GM19463 (cell line): ENCODE measurements around the gene USP4.

ENCODE experiments used
- ATAC-seq: cut with Tn5 transposase; IDR thresholded peaks from one replicate; pipeline ENCODE4 v1.9.1; 2021; ENCODE audit warnings: mild to moderate bottlenecking, moderate library complexity; ENCODE audit not compliant: unreplicated experiment

The USP4 gene

GRCh38 chr3:49296781-49297411 lies 43.0 kb downstream of the USP4 start:
- ATAC-seq = no peak

- no peak for ATAC-seq
Observed at GRCh38 chr3:49295489-49296058, 44.3 kb downstream of the USP4 start.

GRCh38 chr3:49294343-49294742 lies 45.5 kb downstream of the USP4 start:
- no peak for ATAC-seq

- no peak for ATAC-seq
Observed at GRCh38 chr3:49283997-49284396, 55.9 kb downstream of the USP4 start.

GRCh38 chr3:49279376-49279775 lies 60.5 kb downstream of the USP4 start:
- no peak for ATAC-seq

GRCh38 chr3:49278548-49278947 lies 61.3 kb downstream of the USP4 start:
- ATAC-seq = no peak

GRCh38 chr3:49277383-49277775 lies 62.5 kb downstream of the USP4 start:
- no peak for ATAC-seq

GRCh38 chr3:49276475-49277382 lies 63.1 kb downstream of the USP4 start, which contains the start of gene C3orf62:
C3orf62 (minus strand) TSS chr3:49277232; CDS start chr3:49276872, 360 bp downstream.
- peak; percentile 68 for ATAC-seq

- no peak for ATAC-seq
Observed at GRCh38 chr3:49273825-49274532, 65.9 kb downstream of the USP4 start.

- no peak for ATAC-seq
Observed at GRCh38 chr3:49271047-49271446, 68.8 kb downstream of the USP4 start.

GRCh38 chr3:49270156-49270500 lies 69.7 kb downstream of the USP4 start:
- ATAC-seq = no peak

GRCh38 chr3:49269443-49270155 lies 70.3 kb downstream of the USP4 start:
- ATAC-seq = no peak

- ATAC-seq = no peak
Observed at GRCh38 chr3:49266410-49267095, 73.3 kb downstream of the USP4 start.

- no peak for ATAC-seq
Observed at GRCh38 chr3:49265661-49266386, 74.0 kb downstream of the USP4 start.

- ATAC-seq = no peak
Observed at GRCh38 chr3:49263159-49263889, 76.5 kb downstream of the USP4 start.

GRCh38 chr3:49260806-49261324 lies 79.0 kb downstream of the USP4 start:
- ATAC-seq = no peak

- ATAC-seq = no peak
Observed at GRCh38 chr3:49257187-49257586, 82.7 kb downstream of the USP4 start.

GRCh38 chr3:49255718-49256511 lies 83.9 kb downstream of the USP4 start:
- ATAC-seq = no peak
